Activated CD4-positive, alpha-beta T cell treated with anti-CD3 and anti-CD28 coated beads, Interleukin-2, amount 50 U/mL, for 1 hour (primary cell): ENCODE results near the gene CDRT4.

Experiments
- DNase-seq: peaks from one replicate; pipeline ENCODE4 v3.0.0-alpha.2; 2020

The CDRT4 gene

DNA sequence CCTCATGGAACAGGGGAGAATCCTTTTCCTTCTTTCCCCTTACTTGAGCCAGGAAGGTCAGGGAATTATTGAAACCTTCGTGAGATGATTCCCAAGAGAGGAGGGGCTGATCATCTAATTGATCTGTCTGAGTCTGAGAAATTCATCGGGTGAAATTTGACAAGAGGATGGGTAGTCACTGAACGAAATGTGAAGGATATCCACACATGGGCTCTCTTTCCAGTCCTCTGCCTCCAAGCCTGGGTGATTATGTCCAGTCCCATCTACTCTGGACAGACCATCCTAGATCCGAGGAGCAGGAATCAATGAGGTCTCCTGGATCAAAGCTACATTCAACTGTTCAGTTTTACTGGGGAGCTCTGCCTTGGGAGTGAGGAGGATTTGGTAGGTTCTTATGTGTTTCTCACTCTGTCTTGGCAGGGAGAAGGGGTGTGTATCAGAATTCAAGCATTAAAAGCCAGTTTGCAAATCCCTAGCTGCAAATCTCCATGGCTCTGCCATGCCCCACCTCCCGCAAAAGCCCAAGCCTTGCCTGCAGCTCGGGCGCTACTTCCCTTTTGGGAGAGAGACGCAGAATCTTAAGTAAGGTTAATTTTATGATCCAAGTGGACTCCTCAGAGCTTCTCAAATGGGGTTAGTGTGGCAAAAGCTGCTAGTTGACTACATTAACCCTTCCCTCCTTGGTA, 78.9 kb downstream of the CDRT4 start:
- DNase-seq, result no peak

- no peak for DNase-seq
Measured at GRCh38 chr17:15386083-15386482, 81.3 kb downstream of the CDRT4 start.
